EL (cell line): ENCODE data around the gene C11orf52.
"Not testable (repeated sequence)": the region's sequence is repeated elsewhere in the genome, so short reads cannot be mapped to it uniquely, and the experiment has no call there.

Experiments used
- DNase-seq: peaks from one replicate; pipeline ENCODE4 v3.0.0-alpha.2; 2016

C11orf52 gene

DNA sequence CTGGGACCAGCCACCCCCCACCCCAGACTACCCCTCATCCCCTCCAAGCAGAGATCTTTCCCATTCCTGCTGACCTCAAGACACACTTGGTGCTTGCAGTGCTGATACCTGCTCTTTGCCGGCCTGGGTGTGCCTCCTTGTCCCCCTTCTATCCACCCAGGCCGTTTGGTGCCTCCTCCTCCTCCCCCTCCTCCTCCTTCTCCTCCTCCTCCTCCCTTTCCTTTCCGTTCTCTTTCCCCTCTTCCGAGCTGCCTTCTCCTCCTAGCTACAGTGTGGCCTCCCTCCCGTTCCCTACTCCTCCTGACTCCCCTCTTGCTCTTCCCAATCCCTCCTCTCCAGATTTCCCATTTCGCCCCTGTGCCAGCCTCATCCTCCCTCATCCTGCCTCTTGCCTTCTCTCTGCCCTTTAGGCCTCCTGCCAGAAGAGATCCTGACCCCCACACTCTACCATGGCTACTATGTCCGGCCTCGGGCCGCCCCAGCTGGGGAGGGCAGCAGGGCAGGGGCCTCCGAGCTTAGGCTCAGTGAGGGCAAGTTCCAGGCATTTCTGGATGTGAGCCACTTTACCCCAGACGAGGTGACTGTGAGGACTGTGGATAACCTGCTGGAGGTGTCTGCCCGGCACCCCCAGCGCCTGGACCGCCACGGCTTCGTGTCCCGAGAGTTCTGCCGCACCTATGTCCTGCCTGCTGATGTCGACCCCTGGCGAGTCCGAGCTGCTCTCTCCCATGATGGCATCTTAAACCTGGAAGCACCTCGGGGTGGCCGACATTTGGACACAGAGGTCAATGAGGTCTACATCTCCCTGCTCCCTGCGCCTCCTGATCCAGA, 5.5 kb upstream of the C11orf52 start:
- DNase-seq: no peak

DNA sequence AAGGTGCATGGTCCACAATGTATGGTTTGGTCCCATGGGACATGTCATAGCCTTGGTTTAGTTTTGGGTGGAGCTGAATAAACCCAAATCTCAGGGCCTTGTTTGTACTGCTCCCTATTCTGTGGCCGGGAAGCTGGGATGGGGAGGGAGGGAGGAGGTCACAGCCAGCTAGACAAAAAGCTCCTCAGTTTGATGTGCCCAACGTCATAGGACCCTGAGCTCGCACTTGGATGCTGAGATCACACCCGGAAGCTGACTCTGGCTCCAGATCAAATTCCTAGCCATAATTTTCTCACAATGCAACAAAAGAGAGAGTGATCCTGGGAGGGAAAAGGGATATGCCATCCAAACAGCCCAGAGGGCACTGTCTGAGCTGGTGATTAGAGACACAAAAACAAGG, 4.7 kb upstream of the C11orf52 start:
- peak; percentile 82 for DNase-seq

- no peak for DNase-seq
Observed at GRCh38 chr11:111916768-111917167, 1.9 kb upstream of the C11orf52 start.

DNA sequence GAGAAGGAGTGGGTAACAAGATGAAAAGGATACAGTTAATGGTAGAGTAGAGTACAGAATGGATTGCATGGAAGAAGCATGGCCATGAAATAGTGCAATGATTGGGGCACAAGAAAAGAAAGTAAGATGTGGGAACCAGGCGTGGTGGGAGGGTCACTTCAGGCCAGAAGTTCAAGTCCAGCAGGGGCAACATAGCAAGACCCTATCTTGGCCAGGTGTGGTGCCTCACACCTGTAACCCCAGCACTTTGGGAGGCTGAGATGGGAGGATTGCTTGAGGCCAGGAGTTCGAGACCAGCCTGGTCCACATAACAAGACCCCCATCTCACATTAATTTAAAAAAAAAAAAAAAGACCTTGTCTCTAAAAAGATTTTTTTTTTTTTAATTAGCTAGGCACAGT, 1.4 kb upstream of the C11orf52 start:
- no peak for DNase-seq

- no peak for DNase-seq
Observed at GRCh38 chr11:111917788-111918187, 925 bp upstream of the C11orf52 start.

DNA sequence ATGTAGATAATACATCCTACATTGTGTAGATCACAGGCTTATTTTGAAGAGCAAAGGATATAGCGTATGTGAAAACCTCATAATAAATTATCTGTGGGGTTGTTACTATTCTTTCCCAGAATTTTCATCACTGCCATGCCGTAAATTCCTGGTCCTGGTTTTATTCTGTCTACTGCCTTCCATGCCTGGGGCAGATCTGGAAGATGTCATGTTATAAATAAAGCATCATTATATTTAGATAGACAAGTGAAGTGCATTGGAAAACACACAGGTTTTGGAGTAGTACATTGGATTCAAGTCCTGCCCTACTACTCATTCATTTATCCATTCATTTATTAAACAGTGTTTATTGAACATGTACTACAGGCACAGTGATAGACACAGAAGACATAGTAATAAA, 2.2 kb downstream of the C11orf52 start:
- no peak for DNase-seq

DNA sequence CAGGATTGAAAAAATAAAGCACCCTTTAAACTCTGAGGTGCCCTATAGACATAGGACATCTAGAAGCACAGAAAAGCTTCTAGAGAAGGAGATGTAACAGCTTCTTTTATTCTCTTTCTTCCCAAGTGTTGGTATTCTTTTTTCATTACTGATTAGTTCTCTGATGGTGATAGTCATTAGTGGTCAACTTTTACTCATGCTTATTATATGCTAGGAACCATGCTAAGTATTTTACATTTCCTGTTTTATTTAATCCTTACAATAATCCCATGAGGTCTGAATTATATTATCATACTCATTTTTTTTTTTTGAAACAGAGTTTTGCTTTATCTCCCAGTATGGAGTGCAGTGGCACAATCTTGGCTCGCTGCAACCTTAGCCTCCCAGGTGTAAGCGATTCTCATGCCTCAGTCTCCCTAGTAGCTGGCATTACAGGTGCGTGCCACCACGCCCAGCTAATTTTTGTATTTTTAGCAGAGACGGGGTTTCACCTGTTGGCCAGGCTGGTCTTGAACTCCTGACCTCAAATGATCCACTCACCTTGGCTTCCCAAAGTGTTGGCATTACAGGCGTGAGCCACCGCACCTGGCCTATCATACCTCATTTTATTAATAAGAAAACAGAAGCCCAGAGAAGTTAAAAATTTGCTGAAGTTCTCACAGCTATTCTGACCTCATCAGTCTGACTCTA, 3.0 kb downstream of the C11orf52 start:
- no peak for DNase-seq

- DNase-seq: peak; percentile 75
Observed at GRCh38 chr11:111922803-111923202, 4.1 kb downstream of the C11orf52 start.

DNA sequence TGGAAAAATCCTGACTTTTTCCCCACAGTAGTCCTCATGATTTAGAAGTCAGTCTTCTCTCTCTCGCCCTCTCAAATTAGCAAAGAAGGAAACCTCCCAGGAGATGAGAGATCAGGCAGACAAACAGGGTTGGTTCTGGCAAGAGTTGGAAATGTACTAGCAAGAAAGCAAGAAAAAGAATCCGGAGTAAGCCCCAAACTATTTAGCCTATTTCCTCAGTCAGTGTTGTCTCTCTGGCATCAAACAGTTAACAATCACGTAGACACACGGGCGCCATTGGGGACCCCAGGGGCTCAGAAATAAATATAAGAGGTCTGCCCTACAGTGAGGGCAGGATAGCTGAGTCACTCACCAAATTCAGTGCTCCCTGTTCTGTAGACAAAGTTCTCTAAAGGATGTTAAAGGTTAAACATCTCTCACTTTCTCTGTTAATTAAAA, 4.7 kb downstream of the C11orf52 start:
- DNase-seq: peak; percentile 43

- no peak for DNase-seq
Observed at GRCh38 chr11:111923951-111924350, 5.2 kb downstream of the C11orf52 start.

DNA sequence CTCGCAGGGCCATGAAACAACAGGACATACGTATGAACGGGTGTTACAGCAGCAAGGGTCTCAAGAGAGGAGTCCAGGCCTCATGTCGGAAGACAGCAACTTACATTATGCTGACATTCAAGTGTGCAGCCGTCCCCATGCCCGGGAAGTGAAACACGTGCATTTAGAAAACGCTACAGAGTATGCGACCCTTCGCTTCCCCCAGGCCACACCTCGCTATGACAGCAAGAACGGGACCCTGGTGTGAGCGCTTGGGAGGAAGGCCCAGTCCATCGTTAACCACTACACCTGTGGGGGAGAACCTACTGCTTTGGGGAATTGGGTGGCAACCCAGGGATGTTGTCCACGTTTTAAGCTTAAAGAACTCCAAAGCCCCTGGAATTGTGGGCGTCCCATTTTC, 7.2 kb downstream of the C11orf52 start:
- DNase-seq: no peak

DNA sequence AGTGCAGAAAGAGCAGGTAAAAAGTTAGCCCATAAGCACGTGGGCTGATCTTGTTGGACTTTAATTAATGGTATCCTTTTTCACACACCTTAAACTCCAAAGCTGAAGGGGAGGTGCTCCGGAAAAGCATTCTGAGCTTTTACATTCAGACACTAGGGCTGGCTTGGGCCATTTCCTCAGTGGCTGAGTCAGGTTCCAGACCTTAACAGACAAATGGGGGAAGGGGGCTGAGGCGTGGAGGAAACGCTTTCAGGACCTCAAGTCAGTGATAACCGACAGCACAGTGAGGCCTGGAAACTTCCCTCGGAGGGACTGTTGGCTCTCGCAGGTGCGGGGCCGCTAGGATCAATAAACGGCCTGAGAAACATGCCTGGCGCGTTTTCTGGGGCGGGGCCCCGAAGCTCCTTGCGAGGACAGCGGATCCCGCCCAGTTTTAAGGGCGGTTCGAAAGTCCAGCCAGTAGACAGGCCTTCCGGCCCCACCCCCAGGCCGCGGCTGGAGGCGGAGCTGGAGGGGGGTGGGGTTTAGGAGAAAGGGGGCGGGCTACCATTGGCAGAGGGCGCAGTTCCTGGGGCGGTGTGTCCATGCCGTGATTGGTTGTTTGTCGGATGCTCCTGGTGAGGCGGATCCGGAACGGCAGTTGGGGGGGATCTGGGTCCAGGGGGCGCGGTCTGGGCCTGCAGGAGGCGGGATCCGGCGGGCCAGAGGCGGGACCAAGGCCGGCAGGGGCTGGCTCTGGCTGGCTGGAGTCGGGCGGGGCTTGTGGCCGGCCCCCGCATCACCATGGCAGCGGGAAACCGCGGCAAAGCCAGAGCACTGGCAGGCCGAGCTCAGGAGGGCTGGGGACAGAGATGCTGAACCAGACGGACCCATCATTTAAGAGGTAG, 8.0 kb downstream of the C11orf52 start:
- DNase-seq: peak; percentile 96

DNA sequence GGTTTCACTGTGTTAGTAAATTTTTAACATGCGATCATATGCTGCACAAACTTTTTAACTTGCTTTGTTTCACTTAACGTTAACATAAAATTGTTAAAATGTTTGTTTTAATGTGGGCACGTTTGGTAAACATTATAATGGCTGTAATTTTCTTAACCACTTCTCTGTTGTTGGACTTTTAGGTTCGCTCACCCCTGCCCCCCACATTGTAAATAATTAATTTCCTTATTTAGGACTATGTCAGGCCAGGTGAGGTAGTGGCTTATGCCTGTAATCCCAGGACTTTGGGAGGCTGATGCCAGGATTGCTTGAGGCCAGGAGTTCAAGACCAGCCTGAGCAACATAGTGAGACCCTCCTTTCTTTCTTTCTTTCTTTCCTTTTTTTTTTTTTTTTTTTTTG, 11.8 kb downstream of the C11orf52 start:
- DNase-seq: no peak

DNA sequence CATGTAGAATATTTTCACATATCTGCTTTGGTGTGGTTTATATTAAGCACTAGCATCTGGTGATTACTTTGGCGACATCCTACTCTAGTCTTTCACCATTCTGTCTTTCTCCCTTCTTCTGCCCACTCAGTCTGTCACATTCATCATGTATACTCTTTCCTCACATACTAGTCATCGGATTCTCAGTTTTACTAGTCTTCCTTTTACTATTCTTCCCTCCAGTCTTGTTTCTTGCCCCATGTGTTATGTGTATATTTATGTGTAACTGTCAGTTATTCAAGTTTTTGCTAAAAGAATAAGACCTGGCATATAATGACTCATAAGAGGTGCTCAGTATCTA, 13.9 kb downstream of the C11orf52 start:
- no peak for DNase-seq

DNA sequence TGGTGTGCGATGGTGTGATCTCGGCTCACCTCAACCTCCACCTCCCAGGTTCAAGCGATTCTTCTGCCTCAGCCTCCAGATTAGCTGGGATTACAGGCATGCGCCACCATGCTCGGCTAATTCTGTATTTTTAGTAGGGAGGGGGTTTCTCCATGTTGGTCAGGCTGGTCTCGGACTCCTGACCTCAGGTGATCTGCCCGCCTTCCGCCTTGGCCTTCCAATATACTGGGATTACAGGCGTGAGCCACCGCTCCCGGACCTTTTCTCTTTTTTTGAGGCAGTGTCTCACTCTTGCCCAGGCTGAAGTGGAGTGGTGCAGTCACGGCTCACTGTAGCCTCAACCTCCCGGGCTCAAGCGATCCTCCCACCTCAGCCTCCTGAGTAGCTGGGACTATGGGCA, 14.5 kb downstream of the C11orf52 start:
- DNase-seq: not testable (repeated sequence)

- DNase-seq: no peak
Observed at GRCh38 chr11:111933872-111934271, 15.2 kb downstream of the C11orf52 start.

DNA sequence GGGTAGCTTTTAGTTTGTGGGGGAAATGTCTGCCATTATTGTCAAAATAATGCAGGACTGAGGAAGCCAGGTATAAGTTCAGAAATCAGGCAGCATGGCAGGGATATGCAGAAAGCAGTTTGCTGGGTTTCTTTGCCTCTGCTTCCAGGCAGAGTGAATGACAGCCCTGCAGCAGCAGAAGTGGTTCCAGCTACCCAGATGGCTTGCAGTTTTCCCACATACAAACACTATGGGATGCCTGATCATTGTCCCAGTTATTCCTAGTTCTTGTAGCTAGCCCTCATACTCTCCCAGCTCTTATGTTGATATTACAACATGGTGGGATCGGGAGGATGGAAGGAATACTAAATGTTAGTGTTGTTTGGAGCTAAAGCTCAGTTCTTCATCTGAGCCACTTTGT, 15.6 kb downstream of the C11orf52 start:
- DNase-seq: no peak

- no peak for DNase-seq
Observed at GRCh38 chr11:111935317-111936039, 16.8 kb downstream of the C11orf52 start.

- no peak for DNase-seq
Observed at GRCh38 chr11:111936040-111936540, 17.4 kb downstream of the C11orf52 start.

GRCh38 chr11:111937461-111937769, 18.7 kb downstream of the C11orf52 start:
- DNase-seq: no peak

- DNase-seq: no peak
Observed at GRCh38 chr11:111937844-111938243, 19.1 kb downstream of the C11orf52 start.

DNA sequence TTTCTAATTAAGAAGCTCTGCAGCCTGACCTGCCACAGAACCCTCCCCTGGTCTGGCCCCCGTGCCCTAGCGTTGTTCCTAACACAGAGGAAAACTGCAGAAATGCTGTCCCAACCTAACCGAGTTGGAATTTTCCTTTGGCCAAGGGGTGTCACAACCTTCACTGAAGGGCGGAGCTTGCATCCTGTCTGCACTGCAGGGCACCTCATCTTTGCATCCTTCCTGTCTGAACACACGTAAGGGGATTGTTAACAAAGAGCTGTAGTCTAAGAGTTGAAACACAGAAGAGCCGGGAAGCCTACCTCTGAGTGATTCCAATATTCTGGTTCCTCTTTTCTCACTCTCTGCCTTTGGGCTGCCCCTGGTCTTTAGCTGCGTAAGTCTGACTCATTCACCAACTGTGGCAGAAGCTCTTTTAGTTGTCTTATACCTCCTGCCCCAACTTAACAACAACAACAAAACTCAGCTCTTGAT, 20.0 kb downstream of the C11orf52 start:
- DNase-seq: peak; percentile 67
